ENCODE data around the gene PTAR1.
"Not testable (repeated sequence)": the region's sequence is repeated elsewhere in the genome, so short reads cannot be mapped to it uniquely, and the experiment has no call there.

The PTAR1 gene

GRCh38 chr9:69805962-69806515 lies 46.2 kb upstream of the PTAR1 start:
- H3K27me3 ChIP-seq (ENCODE audit: insufficient read depth, low read length, poor library complexity), result no peaks in the 10 kb centered on the region
- TF ChIP-seq, protein P1, sequence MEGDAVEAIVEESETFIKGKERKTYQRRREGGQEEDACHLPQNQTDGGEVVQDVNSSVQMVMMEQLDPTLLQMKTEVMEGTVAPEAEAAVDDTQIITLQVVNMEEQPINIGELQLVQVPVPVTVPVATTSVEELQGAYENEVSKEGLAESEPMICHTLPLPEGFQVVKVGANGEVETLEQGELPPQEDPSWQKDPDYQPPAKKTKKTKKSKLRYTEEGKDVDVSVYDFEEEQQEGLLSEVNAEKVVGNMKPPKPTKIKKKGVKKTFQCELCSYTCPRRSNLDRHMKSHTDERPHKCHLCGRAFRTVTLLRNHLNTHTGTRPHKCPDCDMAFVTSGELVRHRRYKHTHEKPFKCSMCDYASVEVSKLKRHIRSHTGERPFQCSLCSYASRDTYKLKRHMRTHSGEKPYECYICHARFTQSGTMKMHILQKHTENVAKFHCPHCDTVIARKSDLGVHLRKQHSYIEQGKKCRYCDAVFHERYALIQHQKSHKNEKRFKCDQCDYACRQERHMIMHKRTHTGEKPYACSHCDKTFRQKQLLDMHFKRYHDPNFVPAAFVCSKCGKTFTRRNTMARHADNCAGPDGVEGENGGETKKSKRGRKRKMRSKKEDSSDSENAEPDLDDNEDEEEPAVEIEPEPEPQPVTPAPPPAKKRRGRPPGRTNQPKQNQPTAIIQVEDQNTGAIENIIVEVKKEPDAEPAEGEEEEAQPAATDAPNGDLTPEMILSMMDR (IDR thresholded peaks at IDR 0.05; ENCODE audit: borderline replicate concordance, extremely low read depth, low read length, poor library complexity, severe bottlenecking), result no peak
- no peak for TF ChIP-seq EZH2 (IDR thresholded peaks at IDR 0.05; ENCODE audit: borderline replicate concordance, low read depth, low read length, severe bottlenecking)
- no peak overlapping the region for H2AFZ ChIP-seq (ENCODE audit: low read depth, low read length)
- no peaks in the 10 kb centered on the region for H4K20me1 ChIP-seq (ENCODE audit: insufficient read depth, low read length)
- H3K9me3 ChIP-seq (ENCODE audit: insufficient read depth, low read length, severe bottlenecking), result no peaks in the 10 kb centered on the region
- no peak overlapping the region for H3K27ac ChIP-seq (ENCODE audit: low read length)
- no peaks in the 10 kb centered on the region for H3K36me3 ChIP-seq (ENCODE audit: insufficient read depth, low read length)
- DNase-seq, result no peak
- ATAC-seq (ENCODE audit: insufficient read depth, low read depth), result no peak
- H3K79me2 ChIP-seq (ENCODE audit: insufficient read depth, low read length), result no peaks in the 10 kb centered on the region
- H3K9ac ChIP-seq (ENCODE audit: low read depth, low read length), result no peak overlapping the region
- no peak overlapping the region for H3K4me3 ChIP-seq (ENCODE audit: low read depth in 1 of 2, low read length in 2 of 2)
- H3K4me1 ChIP-seq (ENCODE audit: insufficient read depth, low read length), result no peaks in the 10 kb centered on the region
- H3K4me2 ChIP-seq (ENCODE audit: insufficient read depth, low read length), result no peak overlapping the region

- H3K27me3 ChIP-seq (ENCODE audit: insufficient read depth, low read length, poor library complexity), result no peaks in the 10 kb centered on the region
- no peaks in the 10 kb centered on the region for H4K20me1 ChIP-seq (ENCODE audit: insufficient read depth, low read length)
- no peaks in the 10 kb centered on the region for H3K79me2 ChIP-seq (ENCODE audit: insufficient read depth, low read length)
- H2AFZ ChIP-seq (ENCODE audit: low read depth, low read length), result no peak overlapping the region
- no peaks in the 10 kb centered on the region for H3K36me3 ChIP-seq (ENCODE audit: insufficient read depth, low read length)
- no peaks in the 10 kb centered on the region for H3K9me3 ChIP-seq (ENCODE audit: insufficient read depth, low read length, severe bottlenecking)
- H3K27ac ChIP-seq (ENCODE audit: low read length), result no peak overlapping the region
- no peak overlapping the region for H3K4me2 ChIP-seq (ENCODE audit: insufficient read depth, low read length)
- DNase-seq (no peak), ATAC-seq (ENCODE audit: insufficient read depth, low read depth) (no peak)
- H3K4me1 ChIP-seq (ENCODE audit: insufficient read depth, low read length), result no peaks in the 10 kb centered on the region
- no peak for TF ChIP-seq EZH2 (IDR thresholded peaks at IDR 0.05; ENCODE audit: borderline replicate concordance, low read depth, low read length, severe bottlenecking)
- TF ChIP-seq, protein P1 (IDR thresholded peaks at IDR 0.05; ENCODE audit: borderline replicate concordance, extremely low read depth, low read length, poor library complexity, severe bottlenecking), result no peak
- no peak overlapping the region for H3K9ac ChIP-seq (ENCODE audit: low read depth, low read length)
- no peak overlapping the region for H3K4me3 ChIP-seq (ENCODE audit: low read depth in 1 of 2, low read length in 2 of 2)
Measured at GRCh38 chr9:69801989-69802388, 42.2 kb upstream of the PTAR1 start.

DNA sequence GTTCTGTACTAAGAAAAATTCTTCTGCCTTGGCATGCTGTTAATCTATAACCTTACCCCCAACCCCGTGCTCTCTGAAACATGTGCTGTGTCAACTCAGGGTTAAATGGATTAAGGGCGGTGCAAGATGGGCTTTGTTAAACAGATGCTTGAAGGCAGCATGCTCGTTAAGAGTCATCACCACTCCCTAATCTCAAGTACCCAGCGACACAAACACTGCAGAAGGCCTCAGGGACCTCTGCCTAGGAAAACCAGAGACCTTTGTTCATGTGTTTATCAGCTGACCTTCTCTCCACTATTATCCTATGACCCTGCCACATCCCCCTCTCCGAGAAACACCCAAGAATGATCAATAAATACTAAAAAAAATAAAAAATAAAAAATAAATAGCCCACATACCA lies 40.2 kb upstream of the PTAR1 start:
- not testable (repeated sequence) for ATAC-seq (ENCODE audit: insufficient read depth, low read depth); H3K36me3 ChIP-seq (ENCODE audit: insufficient read depth, low read length); H3K27ac ChIP-seq (ENCODE audit: low read length); DNase-seq; H3K4me1 ChIP-seq (ENCODE audit: insufficient read depth, low read length); H4K20me1 ChIP-seq (ENCODE audit: insufficient read depth, low read length); H3K79me2 ChIP-seq (ENCODE audit: insufficient read depth, low read length); H3K4me3 ChIP-seq (ENCODE audit: low read depth in 1 of 2, low read length in 2 of 2); H3K27me3 ChIP-seq (ENCODE audit: insufficient read depth, low read length, poor library complexity); H3K4me2 ChIP-seq (ENCODE audit: insufficient read depth, low read length); H3K9me3 ChIP-seq (ENCODE audit: insufficient read depth, low read length, severe bottlenecking); H3K9ac ChIP-seq (ENCODE audit: low read depth, low read length); H2AFZ ChIP-seq (ENCODE audit: low read depth, low read length)

GRCh38 chr9:69799521-69799920 lies 39.7 kb upstream of the PTAR1 start:
- not testable (repeated sequence) for H3K9me3 ChIP-seq (ENCODE audit: insufficient read depth, low read length, severe bottlenecking); H3K79me2 ChIP-seq (ENCODE audit: insufficient read depth, low read length); H3K4me1 ChIP-seq (ENCODE audit: insufficient read depth, low read length); H3K4me2 ChIP-seq (ENCODE audit: insufficient read depth, low read length); H3K9ac ChIP-seq (ENCODE audit: low read depth, low read length); ATAC-seq (ENCODE audit: insufficient read depth, low read depth); H3K27me3 ChIP-seq (ENCODE audit: insufficient read depth, low read length, poor library complexity); H3K4me3 ChIP-seq (ENCODE audit: low read depth in 1 of 2, low read length in 2 of 2); H2AFZ ChIP-seq (ENCODE audit: low read depth, low read length); H4K20me1 ChIP-seq (ENCODE audit: insufficient read depth, low read length); DNase-seq; H3K27ac ChIP-seq (ENCODE audit: low read length); H3K36me3 ChIP-seq (ENCODE audit: insufficient read depth, low read length)

Measured in DND-41 (cell line).